Parathyroid adenoma (tissue), 2 donors: Measurements from ENCODE around the gene EIF4E.
A peak's percentile ranks its signal among the peaks of the same experiment; 100 is the strongest.

Experiments used
- H2AFZ ChIP-seq: fragments of 300-600 bp; sonication (generic); one replicate; pipeline ENCODE4 v1.7.0; 2017; ENCODE audit warnings: antibody characterized with exemption, mild to moderate bottlenecking
- H3K27ac ChIP-seq: fragments of 300-600 bp; sonication (generic); one replicate; pipeline ENCODE4 v1.7.0; 2017
- H3K27me3 ChIP-seq: fragments of 300-600 bp; sonication (generic); one replicate; pipeline ENCODE4 v1.7.0; 2017; ENCODE audit warnings: low read length; ENCODE audit not compliant: control insufficient read depth, insufficient read depth
- H3K36me3 ChIP-seq: fragments of 300-600 bp; sonication (generic); one replicate; pipeline ENCODE4 v1.7.0; 2017; ENCODE audit warnings: low read length; ENCODE audit not compliant: control insufficient read depth, insufficient read depth
- H3K4me1 ChIP-seq: fragments of 300-600 bp; sonication (generic); one replicate; pipeline ENCODE4 v1.7.0; 2017; ENCODE audit warnings: control low read depth
- H3K4me2 ChIP-seq: fragments of 300-600 bp; sonication (generic); one replicate; pipeline ENCODE4 v1.7.0; 2017; ENCODE audit warnings: low read length
- H3K4me3 ChIP-seq: fragments of 300-600 bp; sonication (generic); one replicate; pipeline ENCODE4 v1.7.0; 2017; ENCODE audit warnings: low read depth, low read length
- H3K79me2 ChIP-seq: fragments of 300-600 bp; sonication (generic); one replicate; pipeline ENCODE4 v1.7.0; 2017; ENCODE audit warnings: control low read depth
- H3K9ac ChIP-seq: fragments of 300-600 bp; sonication (generic); one replicate; pipeline ENCODE4 v1.7.0; 2017; ENCODE audit warnings: mild to moderate bottlenecking
- H3K9me3 ChIP-seq: fragments of 300-600 bp; sonication (generic); one replicate; pipeline ENCODE4 v1.7.0; 2017; ENCODE audit warnings: low read length; ENCODE audit not compliant: control insufficient read depth
- TF ChIP-seq, protein P1 (sequence below): fragments of 300-600 bp; sonication (generic); IDR thresholded peaks from one replicate; pipeline ENCODE4 v1.7.0; 2017; ENCODE audit warnings: antibody characterized with exemption, mild to moderate bottlenecking
- donor health status: primary hyperparathyroidism.

Gene EIF4E, protein sequence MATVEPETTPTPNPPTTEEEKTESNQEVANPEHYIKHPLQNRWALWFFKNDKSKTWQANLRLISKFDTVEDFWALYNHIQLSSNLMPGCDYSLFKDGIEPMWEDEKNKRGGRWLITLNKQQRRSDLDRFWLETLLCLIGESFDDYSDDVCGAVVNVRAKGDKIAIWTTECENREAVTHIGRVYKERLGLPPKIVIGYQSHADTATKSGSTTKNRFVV

DNA sequence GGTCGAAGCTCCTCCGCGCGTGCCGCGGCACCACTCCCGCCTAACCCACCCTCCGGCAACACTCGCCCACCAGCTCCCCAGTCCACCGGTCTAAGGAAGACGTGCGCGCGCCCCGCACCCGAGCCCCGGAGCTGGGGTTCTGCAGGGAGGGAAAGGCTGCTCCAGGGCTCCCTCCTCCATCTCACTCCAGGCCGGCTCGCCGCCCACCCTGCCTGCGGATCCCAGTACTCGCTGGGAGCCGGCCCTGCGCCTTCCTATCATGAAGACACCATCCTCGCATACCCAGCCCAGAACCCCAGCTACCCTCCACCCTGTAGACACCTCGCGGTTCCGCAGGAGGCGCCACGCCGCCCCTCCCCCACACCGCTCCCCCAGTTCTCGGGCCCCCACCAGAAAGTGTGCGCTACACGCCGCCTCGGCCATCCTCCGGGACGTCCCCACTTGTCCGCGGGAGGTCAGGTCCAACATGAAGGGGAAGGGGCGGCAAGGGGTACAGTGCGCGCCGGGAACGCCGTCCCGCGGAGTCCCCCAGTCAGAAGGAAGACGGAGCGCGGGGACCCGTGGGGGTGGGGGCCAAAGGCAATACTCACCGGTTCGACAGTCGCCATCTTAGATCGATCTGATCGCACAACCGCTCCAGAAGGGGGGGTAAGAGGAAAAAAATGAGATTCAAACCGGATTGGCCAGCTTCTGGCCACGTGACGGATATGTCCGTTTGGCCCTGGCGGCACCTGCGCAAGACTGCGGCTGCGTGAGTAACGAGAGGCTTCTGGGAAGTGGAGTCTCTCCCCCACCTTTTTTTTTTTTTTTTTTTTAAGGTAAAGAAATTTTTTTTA is at the start of gene EIF4E:
Gene EIF4E (minus strand): TSS at position 629 of the 836 bp plus-strand sequence. CDS start 21 bp downstream, at position 608.
- H3K4me1 ChIP-seq, result no peaks in the 10 kb centered on the region
- no peaks in the 10 kb centered on the region for H3K9me3 ChIP-seq
- H3K9ac ChIP-seq, result peak within 1 kb of the TSS; percentile 63
- TF ChIP-seq, protein P1, sequence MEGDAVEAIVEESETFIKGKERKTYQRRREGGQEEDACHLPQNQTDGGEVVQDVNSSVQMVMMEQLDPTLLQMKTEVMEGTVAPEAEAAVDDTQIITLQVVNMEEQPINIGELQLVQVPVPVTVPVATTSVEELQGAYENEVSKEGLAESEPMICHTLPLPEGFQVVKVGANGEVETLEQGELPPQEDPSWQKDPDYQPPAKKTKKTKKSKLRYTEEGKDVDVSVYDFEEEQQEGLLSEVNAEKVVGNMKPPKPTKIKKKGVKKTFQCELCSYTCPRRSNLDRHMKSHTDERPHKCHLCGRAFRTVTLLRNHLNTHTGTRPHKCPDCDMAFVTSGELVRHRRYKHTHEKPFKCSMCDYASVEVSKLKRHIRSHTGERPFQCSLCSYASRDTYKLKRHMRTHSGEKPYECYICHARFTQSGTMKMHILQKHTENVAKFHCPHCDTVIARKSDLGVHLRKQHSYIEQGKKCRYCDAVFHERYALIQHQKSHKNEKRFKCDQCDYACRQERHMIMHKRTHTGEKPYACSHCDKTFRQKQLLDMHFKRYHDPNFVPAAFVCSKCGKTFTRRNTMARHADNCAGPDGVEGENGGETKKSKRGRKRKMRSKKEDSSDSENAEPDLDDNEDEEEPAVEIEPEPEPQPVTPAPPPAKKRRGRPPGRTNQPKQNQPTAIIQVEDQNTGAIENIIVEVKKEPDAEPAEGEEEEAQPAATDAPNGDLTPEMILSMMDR, result no peak
- H3K36me3 ChIP-seq, result no peaks in the 10 kb centered on the region
- H2AFZ ChIP-seq, result peak within 1 kb of the TSS; percentile 98
- H3K27ac ChIP-seq, result peak within 1 kb of the TSS; percentile 96
- peak within 1 kb of the TSS; percentile 99 for H3K4me2 ChIP-seq
- peaks cover 20% of the 10 kb centered on the region for H3K79me2 ChIP-seq
- no peaks in the 10 kb centered on the region for H3K27me3 ChIP-seq
- peak within 1 kb of the TSS; percentile 100 for H3K4me3 ChIP-seq

DNA sequence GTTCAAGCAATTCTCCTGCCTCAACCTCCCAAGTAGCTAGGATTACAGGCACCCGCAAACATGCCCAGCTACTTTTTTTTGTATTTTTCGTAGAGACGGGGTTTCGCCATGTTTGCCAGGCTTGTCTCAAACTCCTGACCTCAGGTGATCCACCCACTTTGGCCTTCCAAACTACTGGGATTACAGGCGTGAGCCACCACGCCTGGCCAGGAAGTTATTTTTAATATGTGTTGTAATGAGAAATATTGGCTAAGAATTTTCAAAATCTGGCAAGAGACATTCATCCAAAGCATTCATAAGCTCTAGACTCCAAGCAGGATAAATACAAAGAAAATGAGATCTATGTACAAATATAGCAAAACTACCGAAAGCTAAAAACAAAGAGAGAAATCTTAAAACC is 48.6 kb upstream of the EIF4E start:
- Histone ChIP-seq H3K9ac (no peak overlapping the region), H2AFZ (no peak overlapping the region), H3K9me3 (no peaks in the 10 kb centered on the region), H3K27ac (no peak overlapping the region), H3K36me3 (no peaks in the 10 kb centered on the region), H3K4me3 (no peak overlapping the region), H3K4me2 (no peak overlapping the region), H3K79me2 (no peaks in the 10 kb centered on the region), H3K4me1 (no peaks in the 10 kb centered on the region), H3K27me3 (no peaks in the 10 kb centered on the region)
- TF ChIP-seq, protein P1, result no peak

DNA sequence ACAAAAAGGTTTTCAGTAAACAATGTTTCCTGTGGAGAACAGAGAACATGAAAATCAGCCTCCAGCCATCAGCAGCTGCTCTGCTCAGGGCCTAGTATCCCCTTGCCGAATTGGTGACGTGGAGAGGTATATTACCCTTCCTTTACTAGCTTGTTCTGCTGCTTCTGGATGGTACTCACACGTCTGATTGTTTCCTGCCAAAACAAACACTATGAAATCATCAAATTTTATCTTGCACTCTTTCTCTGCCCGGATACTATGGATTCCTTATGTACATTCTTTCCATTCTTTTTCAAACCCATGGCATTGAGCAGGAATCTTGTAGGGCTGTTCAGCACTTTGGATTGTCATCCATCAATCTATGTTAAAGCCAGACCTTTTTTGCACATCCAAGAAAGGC is 47.8 kb upstream of the EIF4E start:
- H3K9me3 ChIP-seq, result no peaks in the 10 kb centered on the region
- no peaks in the 10 kb centered on the region for H3K79me2 ChIP-seq
- H3K27ac ChIP-seq, result no peak overlapping the region
- H3K4me1 ChIP-seq, result no peaks in the 10 kb centered on the region
- no peaks in the 10 kb centered on the region for H3K27me3 ChIP-seq
- no peak overlapping the region for H2AFZ ChIP-seq
- H3K36me3 ChIP-seq, result no peaks in the 10 kb centered on the region
- H3K4me2 ChIP-seq, result no peak overlapping the region
- no peak overlapping the region for H3K9ac ChIP-seq
- TF ChIP-seq, protein P1, result no peak
- H3K4me3 ChIP-seq, result no peak overlapping the region

DNA sequence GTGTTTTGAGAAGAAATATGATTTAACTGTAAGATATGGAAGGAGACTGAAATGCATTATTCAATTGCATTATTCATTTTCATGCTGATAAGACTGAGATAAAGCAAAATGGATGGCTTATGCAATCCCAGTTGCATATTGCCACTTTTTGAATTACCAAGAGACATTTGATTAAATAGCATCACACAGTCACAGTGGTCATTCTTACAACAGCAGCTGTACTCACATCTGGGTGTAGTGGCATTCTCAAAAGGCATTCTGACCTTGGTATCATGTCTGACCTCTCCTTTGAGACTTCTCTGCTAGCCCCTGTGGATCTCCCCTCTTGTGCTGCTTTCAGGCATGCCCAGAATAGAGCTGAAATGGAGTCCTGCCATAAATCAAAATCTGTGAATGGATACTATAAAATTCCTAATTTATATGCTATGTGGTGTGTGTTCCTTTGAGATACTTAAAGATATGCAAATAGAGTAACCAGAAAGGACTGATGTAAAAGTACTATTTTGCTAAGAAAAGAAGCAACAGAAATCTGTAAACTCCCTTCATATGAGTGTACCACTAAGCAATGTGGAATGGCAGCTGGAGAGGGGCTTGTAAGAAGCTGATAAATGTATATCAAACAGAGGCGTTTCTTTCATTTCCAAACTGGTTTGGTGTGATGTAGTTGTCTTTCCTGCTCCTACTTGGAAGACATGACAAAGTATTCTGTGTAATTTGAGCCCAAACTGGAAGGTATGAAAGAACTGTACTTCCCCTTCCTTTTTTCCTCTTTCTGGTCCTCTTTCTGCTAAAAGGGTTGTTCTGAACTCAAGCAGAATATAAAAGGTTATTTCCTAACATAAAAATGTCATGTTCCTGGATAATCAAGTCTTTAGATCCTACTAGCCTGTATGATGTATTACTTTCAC is 41.2 kb upstream of the EIF4E start:
- no peaks in the 10 kb centered on the region for H3K79me2 ChIP-seq
- no peak overlapping the region for H3K4me2 ChIP-seq
- H3K36me3 ChIP-seq, result no peaks in the 10 kb centered on the region
- no peak overlapping the region for H3K4me3 ChIP-seq
- no peaks in the 10 kb centered on the region for H3K9me3 ChIP-seq
- H2AFZ ChIP-seq, result no peak overlapping the region
- H3K27me3 ChIP-seq, result no peaks in the 10 kb centered on the region
- H3K9ac ChIP-seq, result no peak overlapping the region
- no peak overlapping the region for H3K27ac ChIP-seq
- H3K4me1 ChIP-seq, result no peaks in the 10 kb centered on the region
- TF ChIP-seq, protein P1, result no peak
